IPS-15b (cell line): ENCODE data around the gene EFNA3.

Experiments used
- H3K27me3 ChIP-seq: one replicate; pipeline ENCODE4 v1.6.1; 2013; ENCODE audit warnings: low read length; ENCODE audit not compliant: control insufficient read depth, insufficient read depth
- H3K36me3 ChIP-seq: one replicate; pipeline ENCODE4 v1.6.1; 2013; ENCODE audit warnings: low read length; ENCODE audit not compliant: control insufficient read depth, insufficient read depth
- H3K4me1 ChIP-seq: one replicate; pipeline ENCODE4 v1.6.1; 2013; ENCODE audit warnings: mild to moderate bottlenecking, low read length; ENCODE audit not compliant: control insufficient read depth, insufficient read depth
- H3K4me3 ChIP-seq: one replicate; pipeline ENCODE4 v1.5.1; 2013; ENCODE audit warnings: low read depth, low read length
- H3K9ac ChIP-seq: one replicate; pipeline ENCODE4 v1.6.1; 2013; ENCODE audit warnings: low read depth, mild to moderate bottlenecking, low read length
- H3K9me3 ChIP-seq: one replicate; pipeline ENCODE4 v1.6.1; 2013; ENCODE audit warnings: mild to moderate bottlenecking, low read length; ENCODE audit not compliant: control insufficient read depth, insufficient read depth

EFNA3 gene

DNA sequence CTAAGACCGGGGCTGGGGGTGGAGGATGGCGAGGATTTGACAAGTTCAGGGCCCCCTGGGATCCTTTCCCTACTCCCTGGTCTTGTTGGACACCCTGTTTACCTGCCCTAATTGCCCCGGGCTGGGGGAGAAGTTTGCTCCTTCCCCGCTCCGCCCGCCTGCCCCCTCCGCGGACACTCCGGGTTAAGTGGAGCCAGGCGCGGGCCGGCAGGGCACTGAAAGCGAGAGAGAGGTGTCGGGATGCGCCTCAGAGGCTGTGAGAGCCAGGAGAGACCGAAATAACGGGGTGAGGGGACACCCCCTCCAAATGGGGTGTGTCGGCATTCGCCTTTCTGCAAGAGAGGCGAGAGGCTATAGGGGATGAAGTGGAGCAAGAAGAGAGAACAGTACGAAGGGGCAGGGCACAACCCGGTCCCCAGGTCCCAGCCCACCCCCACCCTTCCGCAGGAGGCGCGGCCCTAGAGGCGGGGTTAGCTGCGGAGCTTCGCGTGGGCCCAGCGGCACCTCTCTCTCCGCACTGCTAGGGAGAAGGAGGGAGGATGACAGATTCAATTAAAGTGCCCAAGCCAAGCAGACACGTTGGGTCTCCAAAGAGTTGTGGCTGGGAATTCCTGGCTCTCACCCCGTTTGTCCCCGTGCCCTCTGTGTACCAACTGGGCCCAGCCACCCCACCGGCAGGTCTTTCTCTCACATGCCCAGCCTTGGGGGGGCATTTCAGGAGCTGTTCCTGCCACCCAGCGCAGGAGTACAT is 3.8 kb downstream of the EFNA3 start:
- peaks cover 59% of the 10 kb centered on the region for H3K27me3 ChIP-seq
- H3K9ac ChIP-seq: no peak overlapping the region
- no peaks in the 10 kb centered on the region for H3K36me3 ChIP-seq
- H3K4me3 ChIP-seq: peak overlapping the region; percentile 52
- H3K9me3 ChIP-seq: no peaks in the 10 kb centered on the region
- peaks cover 12% of the 10 kb centered on the region for H3K4me1 ChIP-seq

GRCh38 chr1:155083052-155083541 is 4.5 kb downstream of the EFNA3 start:
- Histone ChIP-seq H3K9ac (no peak overlapping the region), H3K27me3 (peaks cover 53% of the 10 kb centered on the region), H3K36me3 (no peaks in the 10 kb centered on the region), H3K9me3 (no peaks in the 10 kb centered on the region), H3K4me1 (peaks cover 14% of the 10 kb centered on the region), H3K4me3 (peak overlapping the region; percentile 52)

- H3K9me3 ChIP-seq: no peaks in the 10 kb centered on the region
- peak overlapping the region; percentile 93 for H3K4me3 ChIP-seq
- H3K4me1 ChIP-seq: peaks cover 14% of the 10 kb centered on the region
- no peak overlapping the region for H3K9ac ChIP-seq
- no peaks in the 10 kb centered on the region for H3K36me3 ChIP-seq
- H3K27me3 ChIP-seq: peaks cover 50% of the 10 kb centered on the region
Observed at GRCh38 chr1:155083865-155084721, 5.5 kb downstream of the EFNA3 start.

GRCh38 chr1:155084722-155085503 is 6.3 kb downstream of the EFNA3 start:
- Histone ChIP-seq H3K9me3 (no peaks in the 10 kb centered on the region), H3K9ac (peak overlapping the region; percentile 37), H3K4me1 (peaks cover 14% of the 10 kb centered on the region)

GRCh38 chr1:155085504-155086127 is 7.0 kb downstream of the EFNA3 start:
- Histone ChIP-seq H3K9me3 (no peaks in the 10 kb centered on the region), H3K4me3 (peak overlapping the region; percentile 93), H3K27me3 (peaks cover 40% of the 10 kb centered on the region), H3K9ac (peak overlapping the region; percentile 37), H3K4me1 (peaks cover 14% of the 10 kb centered on the region), H3K36me3 (no peaks in the 10 kb centered on the region)

More at GRCh38 chr1:155084722-155085503, 6.3 kb downstream of the EFNA3 start:
- Histone ChIP-seq H3K36me3 (no peaks in the 10 kb centered on the region), H3K4me3 (peak overlapping the region; percentile 93), H3K27me3 (peaks cover 41% of the 10 kb centered on the region)

DNA sequence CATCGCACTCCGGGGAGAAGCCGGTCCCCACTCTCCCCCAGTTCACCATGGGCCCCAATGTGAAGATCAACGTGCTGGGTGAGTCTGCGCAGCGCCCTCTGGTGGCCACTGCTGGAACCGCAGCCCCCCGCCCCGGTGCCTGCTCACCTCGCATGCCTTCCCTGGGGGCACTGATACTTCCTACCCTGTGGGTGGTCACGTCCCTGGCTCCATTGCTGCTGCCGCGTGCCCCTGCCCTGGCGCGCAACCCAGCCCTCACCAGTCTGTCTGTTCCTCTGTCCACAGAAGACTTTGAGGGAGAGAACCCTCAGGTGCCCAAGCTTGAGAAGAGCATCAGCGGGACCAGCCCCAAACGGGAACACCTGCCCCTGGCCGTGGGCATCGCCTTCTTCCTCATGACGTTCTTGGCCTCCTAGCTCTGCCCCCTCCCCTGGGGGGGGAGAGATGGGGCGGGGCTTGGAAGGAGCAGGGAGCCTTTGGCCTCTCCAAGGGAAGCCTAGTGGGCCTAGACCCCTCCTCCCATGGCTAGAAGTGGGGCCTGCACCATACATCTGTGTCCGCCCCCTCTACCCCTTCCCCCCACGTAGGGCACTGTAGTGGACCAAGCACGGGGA is 7.6 kb downstream of the EFNA3 start:
- peaks cover 18% of the 10 kb centered on the region for H3K4me1 ChIP-seq
- no peaks in the 10 kb centered on the region for H3K9me3 ChIP-seq
- peak overlapping the region; percentile 93 for H3K4me3 ChIP-seq
- no peaks in the 10 kb centered on the region for H3K36me3 ChIP-seq
- H3K27me3 ChIP-seq: peaks cover 40% of the 10 kb centered on the region
- no peak overlapping the region for H3K9ac ChIP-seq

DNA sequence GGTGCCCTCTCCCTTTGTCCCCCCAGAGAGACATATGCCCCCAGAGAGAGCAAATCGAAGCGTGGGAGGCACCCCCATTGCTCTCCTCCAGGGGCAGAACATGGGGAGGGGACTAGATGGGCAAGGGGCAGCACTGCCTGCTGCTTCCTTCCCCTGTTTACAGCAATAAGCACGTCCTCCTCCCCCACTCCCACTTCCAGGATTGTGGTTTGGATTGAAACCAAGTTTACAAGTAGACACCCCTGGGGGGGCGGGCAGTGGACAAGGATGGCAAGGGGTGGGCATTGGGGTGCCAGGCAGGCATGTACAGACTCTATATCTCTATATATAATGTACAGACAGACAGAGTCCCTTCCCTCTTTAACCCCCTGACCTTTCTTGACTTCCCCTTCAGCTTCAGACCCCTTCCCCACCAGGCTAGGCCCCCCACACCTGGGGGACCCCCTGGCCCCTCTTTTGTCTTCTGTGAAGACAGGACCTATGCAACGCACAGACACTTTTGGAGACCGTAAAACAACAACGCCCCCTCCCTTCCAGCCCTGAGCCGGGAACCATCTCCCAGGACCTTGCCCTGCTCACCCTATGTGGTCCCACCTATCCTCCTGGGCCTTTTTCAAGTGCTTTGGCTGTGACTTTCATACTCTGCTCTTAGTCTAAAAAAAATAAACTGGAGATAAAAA is 8.4 kb downstream of the EFNA3 start:
- Histone ChIP-seq H3K9me3 (no peaks in the 10 kb centered on the region), H3K4me1 (peaks cover 16% of the 10 kb centered on the region), H3K9ac (no peak overlapping the region), H3K4me3 (no peak overlapping the region), H3K36me3 (no peaks in the 10 kb centered on the region), H3K27me3 (peaks cover 38% of the 10 kb centered on the region)

- H3K9ac ChIP-seq: peak overlapping the region; percentile 41
- peaks cover 12% of the 10 kb centered on the region for H3K4me1 ChIP-seq
- H3K27me3 ChIP-seq: peaks cover 20% of the 10 kb centered on the region
- peak overlapping the region; percentile 33 for H3K4me3 ChIP-seq
- H3K9me3 ChIP-seq: no peaks in the 10 kb centered on the region
- no peaks in the 10 kb centered on the region for H3K36me3 ChIP-seq
Observed at GRCh38 chr1:155091071-155092051, 12.7 kb downstream of the EFNA3 start.

- Histone ChIP-seq H3K4me3 (no peak overlapping the region), H3K4me1 (peaks cover 12% of the 10 kb centered on the region), H3K9me3 (no peaks in the 10 kb centered on the region), H3K9ac (no peak overlapping the region), H3K36me3 (no peaks in the 10 kb centered on the region), H3K27me3 (peaks cover 20% of the 10 kb centered on the region)
Observed at GRCh38 chr1:155092131-155092530, 13.5 kb downstream of the EFNA3 start.

DNA sequence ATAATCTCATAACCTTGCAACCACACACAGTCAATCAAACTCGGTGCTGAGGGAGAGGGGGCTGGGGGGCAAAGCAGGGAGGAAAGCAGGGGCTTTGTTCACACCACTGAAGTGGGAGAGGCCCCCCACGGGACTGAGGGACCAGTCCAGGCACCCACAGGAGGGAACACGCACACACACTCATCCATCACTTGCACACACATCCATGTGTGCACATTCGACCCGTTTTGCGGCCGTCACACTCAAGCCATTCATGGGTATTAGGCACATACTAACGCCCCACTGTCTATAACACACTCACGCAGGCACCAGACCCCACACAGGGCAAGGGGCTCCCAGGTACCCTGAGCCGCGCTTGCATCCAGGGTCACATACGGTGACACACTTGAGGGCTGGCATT is 14.0 kb downstream of the EFNA3 start:
- Histone ChIP-seq H3K4me1 (peaks cover 11% of the 10 kb centered on the region), H3K9me3 (no peaks in the 10 kb centered on the region), H3K9ac (no peak overlapping the region), H3K36me3 (no peaks in the 10 kb centered on the region), H3K27me3 (peaks cover 20% of the 10 kb centered on the region), H3K4me3 (no peak overlapping the region)
